ENCODE measurements around the gene MVB12A. TPM values are rescaled to one million over a fixed set of nuclear protein-coding genes. Genes with fewer than 3 reads are reported as not detected.

Gene MVB12A
- total and polyA plus RNA-seq, 9 of the 15 experiments (the other 6 are each of a cell fraction or from before 2014, with no cell fraction given), result 1.2 to 46.2 (median 22.4) TPM

DNA sequence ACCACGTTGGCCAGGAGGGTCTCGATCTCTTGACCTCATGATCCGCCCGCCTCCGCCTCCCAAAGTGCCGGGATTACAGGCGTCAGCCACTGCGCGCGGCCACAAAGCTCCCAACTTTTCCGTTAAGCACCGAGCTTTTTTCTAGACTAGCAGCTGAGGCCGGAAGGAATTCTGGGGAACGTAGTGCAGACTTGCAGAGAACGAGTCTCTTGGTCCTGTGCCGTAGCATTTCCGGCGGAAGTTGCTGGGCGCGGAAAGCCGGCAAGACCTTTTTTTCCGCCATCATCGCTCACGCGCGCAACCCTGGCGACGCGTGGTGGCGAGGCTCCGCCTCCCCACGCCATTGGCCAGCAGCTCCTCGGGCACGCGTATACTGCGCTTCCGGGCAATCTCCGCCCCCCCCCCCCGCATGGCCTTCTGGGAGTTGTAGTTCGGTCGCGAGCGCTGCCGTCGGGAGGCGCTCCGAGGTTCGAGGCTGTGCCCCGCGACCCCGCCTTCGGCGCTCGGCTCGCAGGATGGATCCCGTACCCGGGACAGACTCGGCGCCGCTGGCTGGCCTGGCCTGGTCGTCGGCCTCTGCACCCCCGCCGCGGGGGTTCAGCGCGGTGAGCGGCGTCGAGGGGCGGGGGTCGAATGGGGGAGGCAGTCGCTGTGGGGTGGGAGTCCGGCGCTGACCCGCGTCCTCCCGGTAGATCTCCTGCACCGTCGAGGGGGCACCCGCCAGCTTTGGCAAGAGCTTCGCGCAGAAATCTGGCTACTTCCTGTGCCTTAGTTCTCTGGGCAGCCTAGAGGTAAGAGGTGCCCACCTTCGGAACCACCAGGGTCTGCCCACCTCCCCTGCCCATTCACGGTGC is at the start of gene MVB12A (continued):
- TF ChIP-seq, protein P1, sequence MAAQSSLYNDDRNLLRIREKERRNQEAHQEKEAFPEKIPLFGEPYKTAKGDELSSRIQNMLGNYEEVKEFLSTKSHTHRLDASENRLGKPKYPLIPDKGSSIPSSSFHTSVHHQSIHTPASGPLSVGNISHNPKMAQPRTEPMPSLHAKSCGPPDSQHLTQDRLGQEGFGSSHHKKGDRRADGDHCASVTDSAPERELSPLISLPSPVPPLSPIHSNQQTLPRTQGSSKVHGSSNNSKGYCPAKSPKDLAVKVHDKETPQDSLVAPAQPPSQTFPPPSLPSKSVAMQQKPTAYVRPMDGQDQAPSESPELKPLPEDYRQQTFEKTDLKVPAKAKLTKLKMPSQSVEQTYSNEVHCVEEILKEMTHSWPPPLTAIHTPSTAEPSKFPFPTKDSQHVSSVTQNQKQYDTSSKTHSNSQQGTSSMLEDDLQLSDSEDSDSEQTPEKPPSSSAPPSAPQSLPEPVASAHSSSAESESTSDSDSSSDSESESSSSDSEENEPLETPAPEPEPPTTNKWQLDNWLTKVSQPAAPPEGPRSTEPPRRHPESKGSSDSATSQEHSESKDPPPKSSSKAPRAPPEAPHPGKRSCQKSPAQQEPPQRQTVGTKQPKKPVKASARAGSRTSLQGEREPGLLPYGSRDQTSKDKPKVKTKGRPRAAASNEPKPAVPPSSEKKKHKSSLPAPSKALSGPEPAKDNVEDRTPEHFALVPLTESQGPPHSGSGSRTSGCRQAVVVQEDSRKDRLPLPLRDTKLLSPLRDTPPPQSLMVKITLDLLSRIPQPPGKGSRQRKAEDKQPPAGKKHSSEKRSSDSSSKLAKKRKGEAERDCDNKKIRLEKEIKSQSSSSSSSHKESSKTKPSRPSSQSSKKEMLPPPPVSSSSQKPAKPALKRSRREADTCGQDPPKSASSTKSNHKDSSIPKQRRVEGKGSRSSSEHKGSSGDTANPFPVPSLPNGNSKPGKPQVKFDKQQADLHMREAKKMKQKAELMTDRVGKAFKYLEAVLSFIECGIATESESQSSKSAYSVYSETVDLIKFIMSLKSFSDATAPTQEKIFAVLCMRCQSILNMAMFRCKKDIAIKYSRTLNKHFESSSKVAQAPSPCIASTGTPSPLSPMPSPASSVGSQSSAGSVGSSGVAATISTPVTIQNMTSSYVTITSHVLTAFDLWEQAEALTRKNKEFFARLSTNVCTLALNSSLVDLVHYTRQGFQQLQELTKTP (IDR thresholded peaks at IDR 0.05; ENCODE audit: low read depth in 1 of 2, partially characterized antibody in 2 of 2), result peak; percentile 44 to 85
- peak; percentile 61; the same call in 1 of the 2 replicates for TF ChIP-seq DPF2 (IDR thresholded peaks at IDR 0.05)
- TF ChIP-seq SUPT5H (IDR thresholded peaks at IDR 0.05), result peak; percentile 53; the same call in 1 of the 2 replicates
- no peak for TF ChIP-seq NFXL1 (CRISPR knock-in tag; IDR thresholded peaks at IDR 0.05)
- TF ChIP-seq CXXC5 (CRISPR knock-in tag; IDR thresholded peaks at IDR 0.05), result peak; percentile 95
- TF ChIP-seq, protein P2, sequence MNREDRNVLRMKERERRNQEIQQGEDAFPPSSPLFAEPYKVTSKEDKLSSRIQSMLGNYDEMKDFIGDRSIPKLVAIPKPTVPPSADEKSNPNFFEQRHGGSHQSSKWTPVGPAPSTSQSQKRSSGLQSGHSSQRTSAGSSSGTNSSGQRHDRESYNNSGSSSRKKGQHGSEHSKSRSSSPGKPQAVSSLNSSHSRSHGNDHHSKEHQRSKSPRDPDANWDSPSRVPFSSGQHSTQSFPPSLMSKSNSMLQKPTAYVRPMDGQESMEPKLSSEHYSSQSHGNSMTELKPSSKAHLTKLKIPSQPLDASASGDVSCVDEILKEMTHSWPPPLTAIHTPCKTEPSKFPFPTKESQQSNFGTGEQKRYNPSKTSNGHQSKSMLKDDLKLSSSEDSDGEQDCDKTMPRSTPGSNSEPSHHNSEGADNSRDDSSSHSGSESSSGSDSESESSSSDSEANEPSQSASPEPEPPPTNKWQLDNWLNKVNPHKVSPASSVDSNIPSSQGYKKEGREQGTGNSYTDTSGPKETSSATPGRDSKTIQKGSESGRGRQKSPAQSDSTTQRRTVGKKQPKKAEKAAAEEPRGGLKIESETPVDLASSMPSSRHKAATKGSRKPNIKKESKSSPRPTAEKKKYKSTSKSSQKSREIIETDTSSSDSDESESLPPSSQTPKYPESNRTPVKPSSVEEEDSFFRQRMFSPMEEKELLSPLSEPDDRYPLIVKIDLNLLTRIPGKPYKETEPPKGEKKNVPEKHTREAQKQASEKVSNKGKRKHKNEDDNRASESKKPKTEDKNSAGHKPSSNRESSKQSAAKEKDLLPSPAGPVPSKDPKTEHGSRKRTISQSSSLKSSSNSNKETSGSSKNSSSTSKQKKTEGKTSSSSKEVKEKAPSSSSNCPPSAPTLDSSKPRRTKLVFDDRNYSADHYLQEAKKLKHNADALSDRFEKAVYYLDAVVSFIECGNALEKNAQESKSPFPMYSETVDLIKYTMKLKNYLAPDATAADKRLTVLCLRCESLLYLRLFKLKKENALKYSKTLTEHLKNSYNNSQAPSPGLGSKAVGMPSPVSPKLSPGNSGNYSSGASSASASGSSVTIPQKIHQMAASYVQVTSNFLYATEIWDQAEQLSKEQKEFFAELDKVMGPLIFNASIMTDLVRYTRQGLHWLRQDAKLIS (CRISPR knock-in tag; IDR thresholded peaks at IDR 0.05), result no peak
- TF ChIP-seq, protein P3, sequence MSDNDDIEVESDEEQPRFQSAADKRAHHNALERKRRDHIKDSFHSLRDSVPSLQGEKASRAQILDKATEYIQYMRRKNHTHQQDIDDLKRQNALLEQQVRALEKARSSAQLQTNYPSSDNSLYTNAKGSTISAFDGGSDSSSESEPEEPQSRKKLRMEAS (CRISPR knock-in tag; IDR thresholded peaks at IDR 0.05), result peak; percentile 82
- no peak for TF ChIP-seq HNRNPK (IDR thresholded peaks at IDR 0.05; ENCODE audit: low read depth, low read length, poor library complexity, severe bottlenecking)
- no peak; the same call in 1 of the 2 replicates for TF ChIP-seq MYNN (IDR thresholded peaks at IDR 0.05)
- no peak for TF ChIP-seq MYNN (CRISPR knock-in tag; IDR thresholded peaks at IDR 0.05)
- TF ChIP-seq SIX5 (IDR thresholded peaks at IDR 0.05; ENCODE audit: borderline replicate concordance in 1 of 2, insufficient read depth in 1 of 2, low read depth in 1 of 2, low read length in 2 of 2), result peak; percentile 58 to 70
- TF ChIP-seq MYBL2 (IDR thresholded peaks at IDR 0.05; ENCODE audit: low read depth), result no peak
- TF ChIP-seq MYBL2 (CRISPR knock-in tag; IDR thresholded peaks at IDR 0.05; ENCODE audit: borderline replicate concordance), result no peak
- TF ChIP-seq ESRRB (CRISPR knock-in tag; IDR thresholded peaks at IDR 0.05; ENCODE audit: borderline replicate concordance), result no peak
- TF ChIP-seq, protein P4, sequence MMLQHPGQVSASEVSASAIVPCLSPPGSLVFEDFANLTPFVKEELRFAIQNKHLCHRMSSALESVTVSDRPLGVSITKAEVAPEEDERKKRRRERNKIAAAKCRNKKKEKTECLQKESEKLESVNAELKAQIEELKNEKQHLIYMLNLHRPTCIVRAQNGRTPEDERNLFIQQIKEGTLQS (IDR thresholded peaks at IDR 0.05), result no peak
- TF ChIP-seq, protein P4 (CRISPR knock-in tag; conservative IDR thresholded peaks at IDR 0.05), result peak; percentile 40; the same call in 1 of the 2 replicates
- TF ChIP-seq POLR2G (IDR thresholded peaks at IDR 0.05; ENCODE audit: low read depth, low read length), result peak; percentile 75
- TF ChIP-seq CCAR2 (IDR thresholded peaks at IDR 0.05; ENCODE audit: low read depth, low read length), result no peak
